Measurements from ENCODE around the gene LPAR3.

Gene LPAR3

DNA sequence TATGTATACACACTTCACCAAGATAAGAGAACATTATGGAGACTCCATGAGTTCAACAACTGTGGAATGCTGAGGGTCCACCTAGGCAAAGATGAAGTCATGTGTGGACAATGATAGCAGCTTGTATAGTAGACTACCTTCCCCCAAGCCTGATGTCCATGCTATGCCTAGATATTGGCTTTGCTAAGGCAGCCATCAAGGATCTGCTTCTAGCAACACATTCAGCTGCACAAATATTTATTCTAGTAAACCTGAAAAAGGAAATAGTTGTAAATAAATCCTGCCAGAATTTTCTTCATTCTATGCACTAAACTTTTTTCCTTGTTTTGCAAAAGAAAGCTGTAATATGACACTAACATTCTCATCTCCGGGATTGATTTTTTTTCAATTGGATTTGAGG, 7.0 kb upstream of the LPAR3 start:
- no peak for DNase-seq

DNA sequence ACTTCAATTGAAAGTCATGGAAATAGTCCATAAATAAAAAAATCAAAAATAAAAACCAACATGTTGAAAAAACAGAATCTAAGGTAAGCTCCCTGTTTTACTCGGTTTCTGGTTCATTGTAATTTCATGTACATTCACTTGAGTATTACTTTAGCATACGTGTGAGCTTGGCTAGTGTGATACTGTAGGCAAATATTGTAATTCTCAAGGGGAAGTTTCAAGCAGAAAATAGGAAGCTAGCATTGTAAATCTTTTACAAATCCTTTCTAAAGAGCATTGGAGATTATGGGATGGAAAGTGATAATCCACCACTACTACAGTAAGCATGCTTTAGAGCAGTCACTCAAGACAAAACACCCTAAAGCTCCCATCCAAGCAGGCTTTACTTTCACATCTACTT, 3.3 kb upstream of the LPAR3 start:
- DNase-seq = no peak

DNA sequence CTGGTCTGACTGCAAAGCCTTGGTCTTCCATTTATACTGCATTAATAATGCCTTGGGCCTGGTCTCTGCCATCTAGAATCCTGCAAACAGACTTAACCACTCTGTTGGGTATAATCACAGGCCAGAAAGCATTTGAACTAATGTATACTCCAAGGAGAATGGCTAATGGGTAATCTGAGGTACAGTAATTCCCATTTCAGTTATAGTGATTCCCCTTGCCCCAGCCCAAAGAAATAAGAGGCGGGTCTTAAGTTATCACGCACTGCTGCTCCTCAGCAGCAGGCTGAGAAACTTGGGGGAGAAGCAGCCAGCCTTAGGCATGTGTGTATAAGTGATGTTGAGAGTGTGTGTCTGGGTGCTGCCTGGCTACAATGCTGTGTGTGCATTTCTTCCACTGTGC, 2.4 kb downstream of the LPAR3 start:
- DNase-seq = no peak

DNA sequence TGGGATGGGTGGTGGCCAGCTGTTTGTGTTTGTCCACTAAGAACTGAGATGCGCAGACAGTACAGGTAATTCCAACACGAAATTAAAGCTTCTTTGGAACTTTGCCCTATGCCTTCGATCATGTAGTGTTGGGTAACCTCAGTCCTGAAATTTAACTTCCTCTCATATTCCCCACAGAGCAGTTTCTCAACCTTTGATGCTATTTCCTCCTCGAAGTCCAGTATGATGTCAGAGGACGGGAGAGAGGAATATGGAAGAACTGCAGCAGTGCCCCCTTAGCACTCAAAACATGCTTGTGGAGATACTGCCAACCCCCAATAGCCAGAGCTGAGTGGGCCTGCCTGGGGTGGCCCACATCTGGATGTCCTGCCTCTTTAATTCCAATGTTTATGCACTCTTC, 3.6 kb downstream of the LPAR3 start:
- DNase-seq = no peak

DNA sequence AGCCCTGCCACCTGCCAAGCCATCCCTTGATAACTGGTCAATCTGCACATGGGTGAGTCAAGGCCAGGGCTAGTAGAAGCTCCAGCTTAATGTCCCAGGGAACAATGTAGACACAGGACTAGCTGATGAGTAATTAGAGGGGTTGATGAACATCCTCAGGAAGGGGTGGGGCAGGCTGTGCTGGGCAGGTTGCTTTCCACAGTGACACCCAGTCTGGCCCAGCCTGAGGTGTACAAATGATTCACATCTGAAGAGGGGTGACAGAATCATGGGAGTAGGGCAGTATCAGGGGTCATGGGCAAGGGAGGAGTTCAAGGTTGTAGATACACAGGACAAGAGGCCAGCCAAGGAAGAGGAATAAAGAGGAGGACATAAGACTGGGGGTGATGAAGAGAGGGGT, 4.3 kb downstream of the LPAR3 start:
- DNase-seq = peak; percentile 33

DNA sequence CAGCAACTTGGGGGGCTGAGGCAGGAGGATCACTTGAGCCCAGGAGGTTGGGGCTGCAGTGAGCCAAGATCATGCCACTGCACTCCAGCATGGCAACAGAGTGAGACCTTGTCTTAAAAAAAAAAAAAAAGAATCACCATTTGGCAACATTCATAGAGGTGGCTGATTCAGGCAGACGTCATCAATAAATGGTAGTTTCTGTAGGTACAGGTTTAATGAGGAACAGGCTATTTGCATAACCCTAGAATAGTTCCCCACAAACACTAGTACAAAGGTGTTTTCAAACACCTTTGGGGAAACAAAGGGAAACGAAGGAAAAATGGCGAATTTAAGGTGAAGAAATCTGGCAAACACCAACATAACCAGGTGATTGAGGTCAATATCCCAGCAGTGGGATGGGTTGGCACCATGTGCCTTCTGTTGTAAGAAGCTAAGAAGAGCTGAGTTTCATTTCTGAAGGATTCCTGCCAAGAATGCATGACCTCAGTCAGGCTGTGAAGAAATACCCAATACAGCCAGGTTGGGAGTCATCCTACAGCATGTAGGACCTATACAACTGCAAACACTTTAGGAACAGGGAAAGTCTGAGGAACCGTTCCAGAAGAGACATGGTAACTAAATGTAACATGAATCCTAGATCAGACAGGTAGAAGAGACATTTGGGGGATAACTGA, 5.6 kb downstream of the LPAR3 start:
- no peak for DNase-seq

DNA sequence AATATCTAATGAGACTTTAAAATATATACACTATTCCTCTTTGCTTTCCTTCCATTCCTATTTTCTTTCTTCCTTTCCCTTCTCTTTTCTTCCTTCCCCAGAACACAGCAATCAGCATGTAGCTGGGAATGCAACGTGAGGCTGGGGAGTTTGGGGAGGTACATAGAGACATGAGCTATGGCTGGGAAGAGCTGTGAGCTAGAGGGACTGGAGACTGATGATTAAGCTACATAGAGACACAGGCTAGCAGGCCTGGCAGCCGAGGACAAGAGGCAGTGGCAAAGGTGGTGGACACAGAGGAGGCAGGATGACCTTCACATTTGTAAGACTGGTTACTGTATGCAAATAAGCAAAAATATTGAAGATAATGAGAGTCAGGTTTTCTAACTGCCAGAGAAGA, 7.5 kb downstream of the LPAR3 start:
- DNase-seq = no peak

DNA sequence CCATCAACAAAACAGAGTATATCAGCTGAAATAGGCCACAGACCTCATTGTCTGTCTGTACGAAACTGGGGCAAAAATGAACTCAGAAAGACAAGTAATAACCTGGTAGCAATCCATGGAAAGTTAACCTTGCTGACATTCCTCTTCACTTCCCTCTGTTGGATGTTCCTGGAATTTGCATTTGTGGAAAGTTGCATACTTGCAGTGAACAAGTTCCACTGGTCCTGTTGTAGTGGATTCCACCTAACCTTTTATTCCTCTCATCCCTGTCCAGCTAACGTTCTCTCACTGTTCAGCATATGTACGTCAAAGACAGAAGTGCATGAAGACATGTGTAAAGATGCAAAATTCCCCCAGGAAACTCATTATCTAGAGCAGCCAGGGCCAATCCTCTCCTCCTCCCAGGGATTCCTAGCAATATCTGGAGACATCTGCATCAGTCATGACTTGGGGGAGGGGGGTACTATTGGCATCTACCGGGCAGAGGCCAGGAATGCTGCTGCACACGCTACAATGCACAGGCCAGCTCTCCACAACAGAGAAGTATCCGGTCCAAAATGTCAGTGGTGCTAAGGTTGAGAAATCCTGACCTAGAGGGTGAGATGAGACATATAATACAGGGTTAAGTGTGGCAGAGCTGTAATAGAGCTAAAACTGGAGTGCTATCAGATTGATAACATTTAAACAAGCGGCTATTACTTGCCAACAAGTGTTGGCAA, 8.2 kb downstream of the LPAR3 start:
- no peak for DNase-seq

DNA sequence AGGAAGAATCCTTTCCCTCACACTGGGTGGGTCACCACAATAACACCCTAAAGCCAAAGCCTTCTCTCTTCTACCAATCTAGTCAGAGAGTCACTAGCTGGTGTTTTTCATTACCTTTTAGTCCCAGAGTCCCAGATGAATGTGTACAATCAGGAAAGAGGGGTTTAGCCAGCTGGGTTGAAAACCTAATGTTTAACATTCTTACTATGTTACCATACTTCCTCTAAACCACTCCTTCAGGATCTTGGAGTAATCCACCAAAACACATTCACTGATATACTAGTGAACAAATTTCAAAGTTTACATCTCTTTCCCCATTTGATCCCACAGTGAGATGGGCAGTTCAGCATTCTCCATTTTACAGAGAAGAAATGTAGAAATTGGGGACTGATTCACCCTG, 9.7 kb downstream of the LPAR3 start:
- no peak for DNase-seq

DNA sequence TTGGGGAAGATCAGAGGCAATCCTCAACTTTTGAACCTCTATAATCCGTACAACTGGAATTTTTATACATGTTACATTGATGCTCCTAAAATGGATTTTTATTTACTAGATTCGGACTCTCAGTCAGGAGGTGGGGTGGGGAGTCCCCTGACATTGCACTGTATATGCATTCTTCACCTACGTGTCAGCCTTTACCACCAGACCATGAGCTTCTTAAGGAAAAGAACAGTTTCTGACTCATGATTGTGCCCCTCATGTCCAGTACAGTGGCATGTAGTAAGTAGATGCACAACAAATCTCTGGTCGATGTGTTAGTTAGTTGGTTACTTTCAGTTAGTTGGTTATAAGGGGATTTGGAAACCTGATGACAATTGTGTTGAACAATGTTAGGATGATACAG, 15.4 kb downstream of the LPAR3 start:
- no peak for DNase-seq

DNA sequence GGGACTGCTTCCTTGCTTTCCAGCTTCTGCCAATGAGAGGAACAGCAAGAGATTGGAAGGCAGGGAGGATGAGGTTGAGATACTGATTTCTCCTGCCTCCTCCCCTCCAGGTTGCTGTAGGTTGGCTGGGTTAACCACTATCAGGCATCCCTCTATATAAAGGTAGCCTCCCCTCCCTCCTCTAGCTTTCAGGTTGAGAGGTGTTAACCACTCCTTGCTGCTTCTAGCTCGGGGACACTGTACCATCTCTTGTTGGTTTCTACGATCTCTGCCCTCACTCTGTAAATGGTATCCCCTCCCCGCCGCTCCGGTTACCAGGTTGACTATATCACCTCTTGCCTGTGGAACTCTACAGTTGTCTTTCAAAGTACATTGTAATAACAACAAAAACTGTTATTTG, 16.7 kb downstream of the LPAR3 start:
- DNase-seq = no peak

DNA sequence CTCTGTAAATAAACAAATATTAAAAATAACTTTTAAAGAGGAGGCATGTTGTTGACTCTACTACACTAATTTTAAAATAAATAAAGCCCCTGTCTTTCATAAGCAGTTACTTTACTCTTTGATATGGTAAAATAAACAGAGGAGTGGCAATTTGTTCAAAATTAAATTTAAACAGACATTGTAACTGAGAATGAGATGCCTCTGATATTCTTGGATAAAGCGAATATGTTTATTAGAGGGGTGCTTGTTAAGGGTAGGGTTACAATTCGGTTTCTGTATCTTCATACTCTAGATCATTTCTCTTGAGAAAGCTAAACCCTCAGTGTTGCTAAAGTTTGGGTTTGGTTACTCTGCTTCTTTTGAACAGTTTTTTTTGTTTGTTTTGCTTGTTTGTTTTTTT, 19.6 kb downstream of the LPAR3 start:
- no peak for DNase-seq

DNA sequence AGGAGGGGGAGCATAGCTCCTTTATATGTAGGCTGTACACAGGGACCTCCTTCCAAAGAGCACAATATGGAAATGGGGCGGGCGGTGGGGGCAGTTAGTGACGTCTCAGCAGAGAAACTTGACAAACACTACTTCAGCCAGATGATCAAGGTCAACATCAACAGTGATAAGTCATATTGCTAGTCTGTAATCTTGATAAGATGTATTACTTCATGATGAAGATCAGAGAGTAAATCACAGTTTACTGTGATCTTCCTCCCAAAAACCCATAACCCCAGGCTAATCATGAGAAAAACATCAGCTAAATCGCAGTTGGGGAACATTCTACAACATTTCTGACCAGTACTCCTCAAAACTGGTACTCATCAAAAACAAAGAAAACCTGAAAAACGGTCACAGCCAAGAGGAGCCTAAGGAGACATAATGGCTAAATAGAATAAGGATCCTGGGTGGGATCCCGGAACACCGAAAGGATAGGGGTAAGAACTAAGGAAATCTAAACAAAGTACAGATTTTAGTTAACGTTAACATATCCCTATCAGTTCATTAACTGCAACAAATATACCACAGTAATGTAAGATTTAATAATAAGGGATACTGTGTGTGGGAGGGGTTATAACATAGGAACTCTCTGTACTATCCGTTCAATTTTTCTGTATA, 20.2 kb downstream of the LPAR3 start:
- no peak for DNase-seq

DNA sequence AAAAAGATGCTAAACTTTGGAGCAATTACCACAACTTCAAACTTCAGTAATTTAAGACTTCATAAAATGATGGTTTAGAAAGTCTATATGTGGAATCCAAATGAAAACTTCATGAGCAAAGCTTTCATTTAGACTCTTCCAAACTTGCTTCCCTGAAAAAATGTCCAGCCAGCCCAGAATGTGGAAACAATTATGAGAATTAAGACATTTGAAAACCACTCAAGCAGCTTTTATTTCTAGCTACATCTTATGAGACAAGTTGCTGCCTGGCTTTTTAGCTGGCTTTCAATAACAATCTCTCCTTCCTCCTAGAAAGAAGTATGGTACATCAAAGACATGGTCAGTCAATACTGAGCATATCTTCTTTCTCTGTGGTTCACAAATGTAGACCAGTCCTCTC, 21.8 kb downstream of the LPAR3 start:
- DNase-seq = no peak

DNA sequence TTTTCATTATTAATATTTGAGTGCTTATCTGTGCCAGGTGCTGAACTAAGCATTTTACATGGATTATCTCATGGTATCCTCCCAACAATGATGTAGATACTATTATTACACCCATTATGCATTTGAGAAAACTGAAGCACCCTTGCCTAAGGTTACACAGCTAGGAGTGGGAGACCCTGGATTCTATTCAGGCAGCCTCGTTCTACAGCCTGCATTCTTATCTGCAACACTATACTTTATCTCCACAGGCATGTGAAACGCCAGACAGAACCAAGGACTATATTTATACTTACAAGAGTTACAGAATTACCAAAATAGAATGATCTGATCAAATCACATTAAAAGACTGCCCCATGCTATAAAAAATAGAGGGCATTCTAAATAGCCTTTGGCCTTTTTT, 22.4 kb downstream of the LPAR3 start:
- no peak for DNase-seq

DNA sequence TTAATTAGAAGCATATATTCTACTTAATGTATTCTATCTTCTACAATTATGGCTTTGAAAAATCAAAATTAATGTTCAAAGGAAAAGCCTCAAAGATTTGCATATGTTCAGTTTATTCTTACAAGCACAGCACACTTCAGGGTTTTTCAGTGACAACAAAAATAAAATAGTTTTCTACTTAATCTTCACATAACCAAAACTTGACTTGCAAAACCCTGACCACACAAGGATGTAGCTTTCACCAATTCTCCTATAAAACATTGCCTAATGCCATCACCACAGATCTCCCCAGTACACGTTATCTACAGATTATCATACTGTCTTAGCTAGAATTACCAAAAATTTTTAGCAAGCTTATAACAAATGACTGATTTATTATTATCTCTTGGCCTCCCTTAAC, 23.3 kb downstream of the LPAR3 start:
- no peak for DNase-seq

DNA sequence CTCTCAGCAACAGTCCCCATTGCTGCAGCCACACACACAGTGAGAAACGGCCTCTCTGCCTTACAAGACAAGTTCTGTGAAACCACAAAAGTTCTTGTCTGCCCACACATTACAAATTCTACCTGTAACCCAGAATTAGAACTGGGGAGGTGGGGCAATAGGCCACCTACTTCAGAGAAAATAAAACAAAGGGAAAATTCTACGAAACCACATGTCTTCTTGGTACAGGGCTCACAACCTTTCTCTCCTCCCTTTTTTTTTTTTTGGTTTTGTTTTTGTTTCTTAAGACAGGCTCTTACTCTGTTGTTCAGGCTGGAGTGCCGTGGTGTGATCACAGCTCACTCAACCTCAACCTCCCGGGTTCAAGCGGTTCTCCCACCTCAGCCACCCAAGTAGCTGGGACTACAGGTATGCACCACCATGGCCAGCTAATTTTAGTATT, 30.2 kb downstream of the LPAR3 start:
- DNase-seq = peak; percentile 19

DNA sequence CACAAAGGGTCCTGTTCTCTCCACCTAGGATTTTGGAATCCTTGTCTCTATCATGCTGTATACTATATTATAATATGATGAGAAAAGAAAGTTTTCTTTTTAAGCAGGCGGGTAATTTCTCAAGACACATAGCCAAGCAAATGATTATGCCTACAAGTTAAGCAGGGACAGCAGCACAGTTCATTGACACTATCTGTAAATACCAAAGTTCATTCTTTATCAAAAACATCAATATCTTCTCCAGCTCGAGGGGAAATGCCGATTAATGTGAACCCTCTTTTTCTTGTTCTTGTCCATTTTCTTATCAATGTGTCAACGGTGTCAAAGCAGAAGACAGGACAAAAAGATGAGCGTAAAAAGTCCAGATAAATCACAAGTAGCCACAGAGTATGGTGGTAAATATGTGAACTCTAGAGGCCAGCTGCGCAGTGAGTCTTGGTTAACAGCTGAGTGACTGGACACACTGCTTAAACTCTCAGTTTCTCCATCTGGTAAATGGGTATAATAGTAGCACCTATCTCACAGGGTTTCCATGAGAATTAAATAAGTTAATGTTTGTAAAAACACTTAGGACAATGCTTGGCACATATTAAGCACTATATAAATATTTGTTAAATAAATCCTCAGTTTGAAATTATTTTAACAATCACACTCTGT, 30.9 kb downstream of the LPAR3 start:
- no peak for DNase-seq

DNA sequence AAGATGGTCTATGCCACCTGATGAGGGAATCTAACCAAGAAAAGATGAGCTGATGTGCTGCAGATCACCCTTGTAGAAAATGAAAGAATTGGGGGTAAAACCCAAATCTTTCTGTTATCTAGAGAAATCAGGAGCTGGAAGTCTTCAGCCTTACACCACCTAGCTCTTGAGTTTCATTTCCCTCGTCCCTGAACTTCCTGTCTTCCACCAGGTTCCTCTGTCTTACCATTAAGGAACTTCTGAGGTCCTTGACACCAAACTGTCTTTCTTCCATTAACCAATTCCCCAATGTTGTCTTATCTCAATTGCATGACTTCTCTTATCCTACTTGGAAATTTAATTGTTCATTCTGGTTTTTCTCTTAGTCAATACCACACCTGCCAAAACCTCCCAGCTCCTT, 31.5 kb downstream of the LPAR3 start:
- no peak for DNase-seq

DNA sequence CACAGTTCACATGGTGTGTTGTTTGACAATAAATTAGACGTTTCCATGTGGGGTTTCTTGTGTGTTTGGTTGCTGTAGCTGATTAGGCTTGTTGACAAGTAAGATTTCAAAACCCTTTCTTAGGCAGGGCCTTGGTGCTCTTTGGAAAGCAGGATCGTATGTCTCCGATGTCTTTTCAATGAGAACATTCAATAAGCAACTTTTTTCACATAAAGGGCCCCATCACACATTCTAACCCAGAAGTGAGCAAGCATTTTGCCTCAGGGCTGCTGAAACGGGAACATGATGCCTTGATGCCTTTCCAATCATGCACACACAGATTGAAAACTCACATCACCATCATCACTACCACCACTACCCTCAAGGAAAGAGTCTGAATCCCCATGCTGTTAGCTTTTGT, 33.1 kb downstream of the LPAR3 start:
- no peak for DNase-seq

DNA sequence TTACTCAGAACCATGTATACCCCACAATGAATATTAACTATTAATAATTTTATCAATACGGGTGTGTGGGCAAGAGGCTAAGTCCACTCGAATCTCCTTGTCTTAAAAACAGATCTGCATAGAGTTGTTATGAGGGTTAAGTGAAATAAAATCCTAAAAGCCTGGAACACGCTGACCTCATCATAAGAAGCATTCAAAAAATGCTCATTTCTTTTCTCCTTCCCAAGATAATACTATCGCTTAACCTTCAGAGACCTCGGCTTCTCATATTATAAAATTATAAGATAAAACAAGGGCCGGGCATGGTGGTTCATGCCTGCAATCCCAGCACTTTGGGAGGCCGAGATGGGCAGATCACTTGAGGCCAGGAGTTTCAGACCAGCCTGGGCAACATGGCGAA, 35.1 kb downstream of the LPAR3 start:
- DNase-seq = no peak

DNA sequence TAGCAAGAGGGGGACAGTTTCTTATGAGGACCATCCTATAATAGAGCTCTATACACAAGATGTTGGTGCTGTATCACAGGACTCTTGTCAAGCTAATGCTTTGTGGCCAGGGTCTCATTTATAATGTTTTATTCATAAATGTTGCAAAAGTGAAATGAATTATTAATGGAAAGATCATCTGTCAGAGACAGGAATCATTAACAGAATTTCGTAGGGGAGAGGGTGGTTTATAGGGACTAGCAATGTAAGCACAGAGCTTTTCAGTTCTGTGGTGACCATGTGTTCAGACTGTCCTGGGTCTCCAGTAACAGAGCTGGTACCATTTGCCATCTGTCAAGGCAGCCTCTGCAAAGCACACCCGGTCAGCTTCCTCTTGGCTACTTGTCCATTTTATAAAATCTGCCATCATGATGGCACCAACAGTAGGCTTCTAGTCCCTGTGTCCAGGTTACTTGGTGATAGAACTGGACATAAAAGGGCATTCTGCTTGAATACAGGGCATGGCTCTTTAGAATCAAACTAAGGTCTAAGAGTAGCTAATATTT, 36.2 kb downstream of the LPAR3 start:
- no peak for DNase-seq
